ENCODE results near the gene ZNF532. TPM values are rescaled to one million over a fixed set of nuclear protein-coding genes. Genes with fewer than 3 reads are reported as not detected.

The ZNF532 gene
- total RNA-seq, 4 donors from 2014 or later: 48.3 to 128 (median 96.2) TPM

- H3K4me1 ChIP-seq: peaks cover 0 to 37% (median 2%) of the 10 kb centered on the region in 3 donors
- TF ChIP-seq CTCF (IDR thresholded peaks at IDR 0.05): no peak
- TF ChIP-seq POLR2A (IDR thresholded peaks at IDR 0.05): no peak
- TF ChIP-seq EP300 (IDR thresholded peaks at IDR 0.05): no peak
- TF ChIP-seq POLR2AphosphoS5 (IDR thresholded peaks at IDR 0.05): no peak
- peak overlapping the region in 1 of 4 donors; percentile 41 for H3K27ac ChIP-seq
- 11 to 25% methylated on average over 3 of the region's 3 CpGs for WGBS, 2 donors (ENCODE audit: low coverage in 1 of 2)
- H3K4me3 ChIP-seq: no peak overlapping the region
- no peaks in the 10 kb centered on the region for H3K27me3 ChIP-seq
- ATAC-seq: no peak
- no peaks in the 10 kb centered on the region for H3K9me3 ChIP-seq
- peaks cover 0 to 57% of the 10 kb centered on the region in 2 donors for H3K36me3 ChIP-seq
Measured at GRCh38 chr18:58966005-58966677, 101.5 kb downstream of the ZNF532 start.

GRCh38 chr18:58966704-58967103 is 102.0 kb downstream of the ZNF532 start:
- no peak for ATAC-seq
- TF ChIP-seq EP300 (IDR thresholded peaks at IDR 0.05): no peak
- no peak for TF ChIP-seq POLR2A (IDR thresholded peaks at IDR 0.05)
- TF ChIP-seq CTCF (IDR thresholded peaks at IDR 0.05): no peak
- TF ChIP-seq POLR2AphosphoS5 (IDR thresholded peaks at IDR 0.05): no peak
- peaks cover 0 to 51% of the 10 kb centered on the region in 2 donors for H3K36me3 ChIP-seq
- WGBS, 2 donors (ENCODE audit: low coverage in 1 of 2): 36 to 64% methylated on average over 2 to 3 of the region's 3 CpGs
- no peaks in the 10 kb centered on the region for H3K9me3 ChIP-seq
- no peaks in the 10 kb centered on the region for H3K27me3 ChIP-seq
- no peak overlapping the region for H3K4me3 ChIP-seq
- no peak overlapping the region for H3K27ac ChIP-seq
- H3K4me1 ChIP-seq: peaks cover 0 to 37% (median 2%) of the 10 kb centered on the region in 3 donors

- H3K4me3 ChIP-seq: no peak overlapping the region
- no peaks in the 10 kb centered on the region for H3K27me3 ChIP-seq
- TF ChIP-seq POLR2AphosphoS5 (IDR thresholded peaks at IDR 0.05) (no peak), POLR2A (IDR thresholded peaks at IDR 0.05) (no peak), EP300 (IDR thresholded peaks at IDR 0.05) (no peak), CTCF (IDR thresholded peaks at IDR 0.05) (no peak)
- H3K27ac ChIP-seq: no peak overlapping the region
- H3K4me1 ChIP-seq: peaks cover 0 to 37% (median 2%) of the 10 kb centered on the region in 3 donors
- ATAC-seq: no peak
- 79 to 90% methylated on average over 3 to 5 of the region's 5 CpGs for WGBS, 2 donors (ENCODE audit: low coverage in 1 of 2)
- peaks cover 0 to 41% of the 10 kb centered on the region in 2 donors for H3K36me3 ChIP-seq
- H3K9me3 ChIP-seq: no peaks in the 10 kb centered on the region
Measured at GRCh38 chr18:58967751-58968254, 103.1 kb downstream of the ZNF532 start.

GRCh38 chr18:58970943-58971790 is 106.5 kb downstream of the ZNF532 start:
- Histone ChIP-seq H3K27me3 (no peaks in the 10 kb centered on the region), H3K4me3 (no peak overlapping the region), H3K4me1 (peaks cover 0 to 31% (median 0%) of the 10 kb centered on the region in 3 donors), H3K9me3 (no peaks in the 10 kb centered on the region), H3K36me3 (peaks cover 0 to 44% of the 10 kb centered on the region in 2 donors), H3K27ac (no peak overlapping the region)
- WGBS, 2 donors (ENCODE audit: low coverage in 1 of 2): 91% methylated on average over 8 to 14 of the region's 14 CpGs
- no peak for TF ChIP-seq CTCF (IDR thresholded peaks at IDR 0.05)
- no peak for ATAC-seq
